ENCODE results near the gene ZC3H13. TPM values are rescaled to one million over a fixed set of nuclear protein-coding genes. Genes with fewer than 3 reads are reported as not detected.
"Not testable (repeated sequence)": the region's sequence is repeated elsewhere in the genome, so short reads cannot be mapped to it uniquely, and the experiment has no call there.

Gene ZC3H13
- total and polyA plus RNA-seq, 10 of the 15 experiments (the other 5 are each of a cell fraction or from before 2014, with no cell fraction given) = 10.0 to 55.9 (median 25.4) TPM

- FAIRE-seq; H3K27ac ChIP-seq (ENCODE audit: control insufficient read depth, insufficient read depth); RAD21 ChIA-PET (ENCODE audit: unreplicated experiment); H3K27me3 ChIP-seq (replicated peaks in 1 of 2; ENCODE audit: control insufficient read depth in 2 of 2, insufficient read depth in 2 of 2, low read length in 1 of 2); DNase-seq (ENCODE audit: low read depth, low spot score); SMC1A ChIA-PET (ENCODE audit: uncharacterized antibody, unreplicated experiment); H2AFZ ChIP-seq (ENCODE audit: control insufficient read depth, low read depth, low read length); H3K4me1 ChIP-seq (ENCODE audit: control insufficient read depth, insufficient read depth, low read length); in situ Hi-C loops (cut with MboI); intact Hi-C loops (cut with micrococcal nuclease; ENCODE audit: unreplicated experiment); H3K36me3 ChIP-seq (ENCODE audit: control insufficient read depth in 2 of 2, insufficient read depth in 2 of 2, low read length in 1 of 2); H3K4me2 ChIP-seq (ENCODE audit: control insufficient read depth, insufficient read depth); H4K20me1 ChIP-seq (ENCODE audit: control insufficient read depth, insufficient read depth); POLR2A ChIA-PET; ATAC-seq; CTCF ChIA-PET; BruUV-seq (replicated peaks); H3K79me2 ChIP-seq (ENCODE audit: control insufficient read depth, insufficient read depth, low read length); H3K9me3 ChIP-seq (replicated peaks; ENCODE audit: control insufficient read depth, insufficient read depth, low read length); H3K4me3 ChIP-seq; H3K9ac ChIP-seq (ENCODE audit: control insufficient read depth, insufficient read depth, low read length): not testable (repeated sequence)
- no CpG with 5 or more reads among the region's 2 CpGs for WGBS (ENCODE audit: insufficient coverage, insufficient replicate concordance, low lambda C conversion rate, missing lambda C conversion rate)
These were observed 71.4 kb downstream of the ZC3H13 start for GRCh38 chr13:45981127-45981526.

- Histone ChIP-seq H3K4me3 (no peak overlapping the region), H3K9me3 (replicated peaks; ENCODE audit: control insufficient read depth, insufficient read depth, low read length) (no peaks in the 10 kb centered on the region), H3K4me2 (ENCODE audit: control insufficient read depth, insufficient read depth) (no peak overlapping the region), H3K27me3 (replicated peaks in 1 of 2; ENCODE audit: control insufficient read depth in 2 of 2, insufficient read depth in 2 of 2, low read length in 1 of 2) (no peaks in the 10 kb centered on the region), H3K9ac (ENCODE audit: control insufficient read depth, insufficient read depth, low read length) (no peak overlapping the region), H4K20me1 (ENCODE audit: control insufficient read depth, insufficient read depth) (no peaks in the 10 kb centered on the region), H3K27ac (ENCODE audit: control insufficient read depth, insufficient read depth) (no peak overlapping the region), H3K79me2 (ENCODE audit: control insufficient read depth, insufficient read depth, low read length) (no peaks in the 10 kb centered on the region), H3K4me1 (ENCODE audit: control insufficient read depth, insufficient read depth, low read length) (no peaks in the 10 kb centered on the region), H3K36me3 (ENCODE audit: control insufficient read depth in 2 of 2, insufficient read depth in 2 of 2, low read length in 1 of 2) (peaks cover 2 to 13% of the 10 kb centered on the region in 2 experiments; a peak in 3 of 4 replicates), H2AFZ (ENCODE audit: control insufficient read depth, low read depth, low read length) (no peak overlapping the region)
- POLR2A ChIA-PET = no interaction called here
- WGBS (ENCODE audit: insufficient coverage, insufficient replicate concordance, low lambda C conversion rate, missing lambda C conversion rate) = 97% methylated on average over 29 of the region's 29 CpGs
- no peak for TF ChIP-seq RAD51 (IDR thresholded peaks at IDR 0.05)
- TF ChIP-seq USF2 (IDR thresholded peaks at IDR 0.05; ENCODE audit: borderline replicate concordance, low read depth, low read length) = no peak
- TF ChIP-seq ZNF592 (IDR thresholded peaks at IDR 0.05) = no peak
- no peak for TF ChIP-seq TAF1 (IDR thresholded peaks at IDR 0.05; ENCODE audit: borderline replicate concordance, low read depth, low read length)
- no peak for TF ChIP-seq PBX3 (IDR thresholded peaks at IDR 0.05; ENCODE audit: insufficient replicate concordance, low read depth, low read length)
- DNase-seq (ENCODE audit: low read depth, low spot score) (no peak), FAIRE-seq (no peak), ATAC-seq (no peak)
- CTCF ChIA-PET = no interaction called here
- SMC1A ChIA-PET (ENCODE audit: uncharacterized antibody, unreplicated experiment) = no interaction called here
- in situ Hi-C loops (cut with MboI) = no loop called here
- RAD21 ChIA-PET (ENCODE audit: unreplicated experiment) = no interaction called here
- BruUV-seq (replicated peaks) = TSS peak; percentile 63
- intact Hi-C loops (cut with micrococcal nuclease; ENCODE audit: unreplicated experiment) = no loop called here
These were observed 77.2 kb downstream of the ZC3H13 start for GRCh38 chr13:45975337-45975736.
